CD4-positive, CD25-positive, alpha-beta regulatory T cell (primary cell): ENCODE measurements around the gene PACSIN3. TPM values are rescaled to one million over a fixed set of nuclear protein-coding genes. Genes with fewer than 3 reads are reported as not detected.
A peak's percentile ranks its signal among the peaks of the same experiment; 100 is the strongest.

ENCODE experiments used
- ATAC-seq, 2 donors: fragments of 150-1000 bp; cut with Tn5 transposase; one replicate each; pipeline ENCODE4 v1.10.0; 2021; ENCODE audit warnings: low read depth in 2 of 2, moderate number of reproducible peaks in 2 of 2, moderate library complexity in 1 of 2
- DNase-seq, 3 donors: peaks; one replicate each; pipeline versions ENCODE4 v3.0.0 to v3.0.0-alpha.2; 2012 to 2022; ENCODE audit warnings: mixed read lengths in 1 of 3
- H3K27ac ChIP-seq: one replicate; pipeline ENCODE4 v1.7.0; 2013; ENCODE audit warnings: mild to moderate bottlenecking, low read length; ENCODE audit not compliant: insufficient read depth, poor library complexity, severe bottlenecking
- H3K27me3 ChIP-seq: one replicate; pipeline ENCODE4 v1.7.0; 2013; ENCODE audit warnings: low read length; ENCODE audit not compliant: control insufficient read depth, insufficient read depth
- H3K36me3 ChIP-seq: one replicate; pipeline ENCODE4 v1.7.0; 2013; ENCODE audit warnings: mild to moderate bottlenecking, low read length, moderate library complexity; ENCODE audit not compliant: control insufficient read depth, insufficient read depth
- H3K4me1 ChIP-seq: 2 replicates; pipeline ENCODE4 v1.7.0; 2013; ENCODE audit warnings: mild to moderate bottlenecking, low read length; ENCODE audit not compliant: insufficient read depth, control insufficient read depth, poor library complexity, severe bottlenecking
- H3K4me3 ChIP-seq: one replicate; pipeline ENCODE4 v1.7.0; 2013; ENCODE audit warnings: low read depth, mild to moderate bottlenecking, low read length, moderate library complexity
- H3K9me3 ChIP-seq, 2 experiments: 1 replicate in 1 of 2; 2 replicates in 1 of 2; pipeline ENCODE4 v1.7.0; 2013; ENCODE audit warnings: low read length in 2 of 2, mild to moderate bottlenecking in 1 of 2, moderate library complexity in 1 of 2; ENCODE audit not compliant: control insufficient read depth in 2 of 2
- H3K27ac Mint-ChIP-seq, 3 donors: one replicate each; pipeline ENCODE4 v1.8.0; 2020 to 2022; ENCODE audit warnings: mild to moderate bottlenecking in 3 of 3, mixed read lengths in 3 of 3, moderate library complexity in 2 of 3
- H3K27me3 Mint-ChIP-seq: one replicate; pipeline ENCODE4 v1.8.0; 2022; ENCODE audit warnings: mild to moderate bottlenecking, mixed read lengths
- H3K36me3 Mint-ChIP-seq: one replicate; pipeline ENCODE4 v1.8.0; 2020; ENCODE audit warnings: mixed read lengths
- H3K4me1 Mint-ChIP-seq, 4 donors: one replicate each; pipeline ENCODE4 v1.8.0; 2020 to 2022; ENCODE audit warnings: mixed read lengths in 4 of 4, mild to moderate bottlenecking in 1 of 4
- H3K4me3 Mint-ChIP-seq, 4 donors: one replicate each; pipeline ENCODE4 v1.8.0; 2020 to 2022; ENCODE audit warnings: mild to moderate bottlenecking in 4 of 4, mixed read lengths in 4 of 4, moderate library complexity in 3 of 4
- H3K9me3 Mint-ChIP-seq, 7 donors: one replicate each; pipeline ENCODE4 v1.8.0; 2020 to 2022; ENCODE audit warnings: mixed read lengths in 7 of 7, mild to moderate bottlenecking in 3 of 7, moderate library complexity in 2 of 7
- polyA plus RNA-seq, 4 donors: library from polyadenylated mRNA; unstranded; fragments of 300-500 nt; fragmentation: Illumina TruSeq; gene quantifications; one replicate each; pipeline ENCODE4 v1.2.3, GENCODE V29; 2021
- total RNA-seq: library from RNA; stranded (reverse); gene quantifications from one replicate; pipeline ENCODE4 v1.2.3, GENCODE V29; 2022

PACSIN3 gene
- total and polyA plus RNA-seq, 5 donors from 2014 or later: 0.85 TPM; not detected in 4

DNA sequence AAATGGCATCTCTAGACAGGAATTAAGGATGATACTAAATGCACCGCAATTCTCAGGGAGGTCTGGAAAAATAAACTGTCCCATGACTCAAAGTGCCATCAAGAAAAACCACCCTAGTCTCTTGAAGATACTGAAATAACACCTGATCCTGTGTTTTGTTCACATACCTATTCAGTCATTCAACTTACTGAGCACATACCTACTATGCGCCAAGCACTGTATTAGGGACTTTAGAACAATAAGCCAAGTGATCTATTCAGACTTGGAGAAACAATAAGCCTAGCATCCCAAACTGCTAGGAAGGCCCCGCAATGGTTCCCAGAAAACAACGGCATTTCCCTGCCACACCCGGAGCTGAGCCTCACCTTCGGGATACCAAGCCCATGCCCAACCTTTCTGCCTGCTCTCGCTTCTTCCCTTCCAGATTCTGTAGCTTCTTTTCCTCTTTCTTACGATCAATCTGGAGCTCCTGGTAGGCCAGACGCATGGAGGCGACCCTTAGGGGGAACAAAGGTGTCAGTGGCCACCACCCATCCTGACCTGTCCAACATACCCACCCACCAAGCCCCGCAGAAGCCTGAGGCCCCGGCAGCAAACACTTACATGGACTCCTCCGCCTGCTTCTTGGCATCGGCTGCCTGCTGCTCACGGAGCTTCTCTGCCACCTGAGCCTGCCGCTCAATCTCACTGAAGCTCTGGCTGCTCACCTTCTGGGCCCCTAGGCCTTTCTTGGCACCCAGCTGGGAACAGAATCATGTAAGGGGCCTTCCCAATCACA, 15.0 kb downstream of the PACSIN3 start:
- DNase-seq (no peak), ATAC-seq (no peak)
- H3K4me3 Mint-ChIP-seq: no peak overlapping the region
- no peak overlapping the region for H3K27ac Mint-ChIP-seq
- peaks cover 0 to 2% (median 0%) of the 10 kb centered on the region in 7 donors for H3K9me3 Mint-ChIP-seq
- no peaks in the 10 kb centered on the region for H3K9me3 ChIP-seq
- no peak overlapping the region for H3K4me3 ChIP-seq
- no peaks in the 10 kb centered on the region for H3K27me3 ChIP-seq
- no peaks in the 10 kb centered on the region for H3K27me3 Mint-ChIP-seq
- peaks cover 4 to 43% (median 19%) of the 10 kb centered on the region in 4 donors for H3K4me1 Mint-ChIP-seq
- peaks cover 33% of the 10 kb centered on the region for H3K4me1 ChIP-seq
- H3K36me3 ChIP-seq: peaks cover 76% of the 10 kb centered on the region
- H3K36me3 Mint-ChIP-seq: peaks cover 24% of the 10 kb centered on the region
- no peak overlapping the region for H3K27ac ChIP-seq

DNA sequence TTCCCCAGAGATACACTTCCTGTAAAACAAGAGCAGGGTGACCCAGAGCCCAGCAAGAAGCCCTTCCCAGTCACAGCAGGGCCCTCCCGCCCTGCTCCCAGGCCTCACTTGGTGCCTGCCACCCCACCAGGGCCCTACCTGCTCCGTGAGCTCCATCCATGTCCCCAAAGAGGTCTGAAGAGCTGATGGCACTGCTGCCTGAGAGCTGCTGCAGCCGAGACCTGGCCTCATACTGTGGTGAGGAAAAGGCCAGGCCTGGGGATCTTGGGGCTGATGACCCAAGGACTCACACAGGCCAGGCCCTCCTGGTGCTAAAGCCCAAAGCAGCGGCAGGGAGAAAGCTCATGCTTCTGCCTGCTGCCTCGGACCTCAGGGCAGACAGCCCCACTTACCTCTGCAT, 19.9 kb downstream of the PACSIN3 start:
- no peak overlapping the region for H3K4me3 ChIP-seq
- H3K9me3 Mint-ChIP-seq: peaks cover 0 to under 1% (median 0%) of the 10 kb centered on the region in 7 donors
- no peaks in the 10 kb centered on the region for H3K27me3 ChIP-seq
- ATAC-seq (no peak), DNase-seq (no peak)
- H3K27me3 Mint-ChIP-seq: no peaks in the 10 kb centered on the region
- H3K36me3 ChIP-seq: peaks cover 71% of the 10 kb centered on the region
- no peaks in the 10 kb centered on the region for H3K4me1 ChIP-seq
- no peak overlapping the region for H3K27ac Mint-ChIP-seq
- H3K4me3 Mint-ChIP-seq: peak overlapping the region in 1 of 4 donors; percentile 7
- peaks cover 14% of the 10 kb centered on the region for H3K36me3 Mint-ChIP-seq
- no peak overlapping the region for H3K27ac ChIP-seq
- no peaks in the 10 kb centered on the region for H3K9me3 ChIP-seq
- H3K4me1 Mint-ChIP-seq: peaks cover 0 to 9% (median 2%) of the 10 kb centered on the region in 4 donors

DNA sequence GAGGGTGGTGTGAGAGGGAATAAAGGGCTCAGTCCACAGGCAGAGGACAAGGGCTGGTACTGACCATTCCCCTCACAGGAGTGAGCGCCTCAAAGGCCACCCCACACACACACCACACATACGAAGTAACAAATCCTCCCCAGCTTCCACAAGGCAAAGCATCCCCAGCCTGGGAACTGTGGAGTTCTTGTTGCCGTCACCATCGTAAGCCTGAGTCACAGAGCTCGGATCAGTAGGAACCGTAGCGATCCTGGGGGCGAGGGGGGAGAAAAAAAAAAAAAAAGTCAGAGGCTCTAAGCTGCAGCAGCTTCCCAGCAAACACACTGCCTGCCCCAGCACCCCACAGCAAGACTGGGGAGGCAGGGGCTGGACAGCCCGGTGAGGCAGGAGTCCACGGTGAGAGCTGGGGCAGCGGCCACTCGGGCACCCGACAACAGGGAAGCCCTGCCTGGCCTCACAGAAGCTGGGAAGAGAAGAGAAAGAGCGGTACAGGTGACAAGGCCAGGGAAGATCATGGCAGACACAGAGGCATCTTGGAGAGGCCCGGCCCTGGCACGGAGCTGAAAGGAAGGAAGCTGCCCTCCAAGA, 20.9 kb downstream of the PACSIN3 start:
- ATAC-seq (no peak), DNase-seq (no peak)
- no peak overlapping the region for H3K27ac Mint-ChIP-seq
- H3K27ac ChIP-seq: no peak overlapping the region
- no peaks in the 10 kb centered on the region for H3K9me3 ChIP-seq
- no peak overlapping the region for H3K4me3 ChIP-seq
- H3K36me3 Mint-ChIP-seq: peaks cover 12% of the 10 kb centered on the region
- H3K4me1 Mint-ChIP-seq: peaks cover 0 to 2% (median 0%) of the 10 kb centered on the region in 4 donors
- H3K4me3 Mint-ChIP-seq: no peak overlapping the region
- H3K27me3 ChIP-seq: no peaks in the 10 kb centered on the region
- no peaks in the 10 kb centered on the region for H3K27me3 Mint-ChIP-seq
- H3K4me1 ChIP-seq: no peaks in the 10 kb centered on the region
- H3K36me3 ChIP-seq: peaks cover 63% of the 10 kb centered on the region
- H3K9me3 Mint-ChIP-seq: no peaks in the 10 kb centered on the region

DNA sequence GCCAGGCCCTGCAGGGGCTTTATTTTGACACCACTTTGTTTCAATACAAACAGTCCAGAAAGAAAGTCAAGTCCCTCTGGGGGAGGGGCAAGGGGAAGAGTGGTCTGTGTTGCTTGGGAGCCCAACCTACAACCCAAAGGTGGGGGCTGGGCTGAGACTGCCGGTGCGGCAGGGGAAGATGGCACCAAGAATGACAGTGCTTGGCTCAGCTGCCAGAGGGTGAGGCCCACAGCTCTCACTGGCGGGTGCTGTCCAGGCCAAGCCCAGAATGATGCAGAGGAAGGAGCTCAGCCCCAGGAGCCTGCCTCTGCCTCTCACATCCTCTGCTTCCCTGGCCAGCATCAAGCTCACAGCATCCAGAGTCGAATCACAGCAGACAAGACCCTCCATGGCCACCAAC, 21.9 kb downstream of the PACSIN3 start:
- Mint-ChIP-seq H3K4me3 (peak overlapping the region in 1 of 4 donors; percentile 21), H3K9me3 (no peaks in the 10 kb centered on the region), H3K4me1 (peaks cover 0 to 2% (median 0%) of the 10 kb centered on the region in 4 donors), H3K27ac (no peak overlapping the region), H3K27me3 (no peaks in the 10 kb centered on the region), H3K36me3 (peaks cover 12% of the 10 kb centered on the region)
- DNase-seq (no peak), ATAC-seq (no peak)
- no peaks in the 10 kb centered on the region for H3K4me1 ChIP-seq
- peaks cover 54% of the 10 kb centered on the region for H3K36me3 ChIP-seq
- no peaks in the 10 kb centered on the region for H3K9me3 ChIP-seq
- H3K27ac ChIP-seq: no peak overlapping the region
- H3K4me3 ChIP-seq: no peak overlapping the region
- H3K27me3 ChIP-seq: no peaks in the 10 kb centered on the region

DNA sequence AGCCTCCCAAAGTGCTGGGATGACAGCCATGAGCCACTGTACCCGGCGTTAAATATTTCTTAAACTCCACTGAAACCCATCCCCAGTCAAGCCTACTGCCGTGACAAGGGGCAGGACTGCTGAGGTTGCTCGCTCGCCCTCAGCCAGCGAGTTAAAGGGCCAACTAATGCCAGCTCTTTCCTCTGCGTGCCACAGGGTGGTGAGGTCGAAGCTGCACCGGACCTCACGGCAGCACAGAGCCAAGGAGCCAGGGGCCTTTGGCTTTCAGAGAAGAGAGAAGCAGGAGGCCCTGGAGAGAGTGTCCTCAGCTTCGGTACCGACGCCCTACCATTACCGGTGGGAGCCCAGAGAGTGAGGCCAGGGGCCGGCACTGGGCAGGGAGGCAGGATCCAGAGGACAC, 22.3 kb downstream of the PACSIN3 start:
- H3K27ac ChIP-seq: no peak overlapping the region
- H3K27me3 ChIP-seq: no peaks in the 10 kb centered on the region
- Mint-ChIP-seq H3K4me3 (peak overlapping the region in 1 of 4 donors; percentile 54), H3K36me3 (peaks cover 12% of the 10 kb centered on the region), H3K4me1 (peaks cover 0 to 2% (median 0%) of the 10 kb centered on the region in 4 donors), H3K27me3 (peaks cover 4% of the 10 kb centered on the region), H3K9me3 (no peaks in the 10 kb centered on the region), H3K27ac (no peak overlapping the region)
- no peaks in the 10 kb centered on the region for H3K9me3 ChIP-seq
- H3K4me1 ChIP-seq: no peaks in the 10 kb centered on the region
- no peak for DNase-seq
- ATAC-seq: no peak
- H3K4me3 ChIP-seq: no peak overlapping the region
- peaks cover 51% of the 10 kb centered on the region for H3K36me3 ChIP-seq

DNA sequence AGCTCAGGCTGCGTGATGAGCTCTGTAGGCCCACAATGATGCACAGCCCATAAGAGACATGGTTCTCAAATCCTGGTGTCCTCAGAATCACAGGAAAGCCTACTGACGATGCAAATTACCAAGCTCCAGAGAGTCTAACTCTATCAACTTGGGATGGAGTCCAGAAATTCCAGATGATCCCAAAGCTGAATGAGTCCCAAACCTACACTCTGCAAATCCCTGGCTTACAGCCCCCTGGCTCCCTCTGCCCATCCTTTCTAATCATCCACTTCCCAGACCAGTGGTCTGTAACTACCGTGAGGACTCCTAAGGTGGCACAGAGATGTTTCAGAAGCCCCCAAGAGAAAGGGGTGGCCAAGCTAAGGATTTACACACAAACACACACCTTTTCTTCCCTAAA, 23.0 kb downstream of the PACSIN3 start:
- H3K9me3 ChIP-seq: no peaks in the 10 kb centered on the region
- H3K27ac Mint-ChIP-seq: no peak overlapping the region
- no peak overlapping the region for H3K4me3 Mint-ChIP-seq
- no peaks in the 10 kb centered on the region for H3K27me3 ChIP-seq
- no peaks in the 10 kb centered on the region for H3K9me3 Mint-ChIP-seq
- no peak overlapping the region for H3K27ac ChIP-seq
- no peaks in the 10 kb centered on the region for H3K4me1 ChIP-seq
- no peak overlapping the region for H3K4me3 ChIP-seq
- ATAC-seq: no peak
- no peak for DNase-seq
- H3K27me3 Mint-ChIP-seq: peaks cover 4% of the 10 kb centered on the region
- H3K36me3 ChIP-seq: peaks cover 44% of the 10 kb centered on the region
- peaks cover 0 to 5% (median 1%) of the 10 kb centered on the region in 4 donors for H3K4me1 Mint-ChIP-seq
- peaks cover 11% of the 10 kb centered on the region for H3K36me3 Mint-ChIP-seq

DNA sequence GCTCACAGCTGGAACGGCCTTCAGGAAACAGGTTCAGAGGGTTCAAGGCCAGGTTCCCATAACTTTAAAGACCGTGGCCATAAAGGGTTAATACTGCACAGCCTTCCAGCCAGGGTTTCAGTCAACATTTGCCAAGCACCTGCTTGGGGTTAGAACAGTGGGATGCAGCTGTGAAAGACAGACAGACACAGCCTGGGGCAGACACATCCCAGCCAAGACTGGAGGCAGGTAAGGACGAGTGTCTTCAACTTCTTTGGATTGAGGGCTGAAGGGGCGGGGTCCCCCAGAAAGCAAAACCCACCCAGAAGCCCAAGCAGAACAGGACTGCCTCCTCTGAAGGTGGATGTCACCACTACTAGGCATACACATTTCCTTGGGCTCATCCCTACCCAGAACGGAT, 23.8 kb downstream of the PACSIN3 start:
- peaks cover 37% of the 10 kb centered on the region for H3K36me3 ChIP-seq
- H3K4me1 ChIP-seq: no peaks in the 10 kb centered on the region
- ATAC-seq: no peak
- H3K4me1 Mint-ChIP-seq: peaks cover 0 to 8% (median 3%) of the 10 kb centered on the region in 4 donors
- H3K27ac Mint-ChIP-seq: no peak overlapping the region
- no peak for DNase-seq
- H3K4me3 ChIP-seq: no peak overlapping the region
- no peak overlapping the region for H3K4me3 Mint-ChIP-seq
- H3K27me3 Mint-ChIP-seq: peaks cover 4% of the 10 kb centered on the region
- no peaks in the 10 kb centered on the region for H3K9me3 Mint-ChIP-seq
- peaks cover 9% of the 10 kb centered on the region for H3K36me3 Mint-ChIP-seq
- H3K27me3 ChIP-seq: no peaks in the 10 kb centered on the region
- no peaks in the 10 kb centered on the region for H3K9me3 ChIP-seq
- H3K27ac ChIP-seq: no peak overlapping the region
